Bronchial epithelial cell (primary cell): ENCODE measurements around the gene ULBP1. TPM values are rescaled to one million over a fixed set of nuclear protein-coding genes. Genes with fewer than 3 reads are reported as not detected.
A peak's percentile ranks its signal among the peaks of the same experiment; 100 is the strongest.
"Not testable (repeated sequence)": the region's sequence is repeated elsewhere in the genome, so short reads cannot be mapped to it uniquely, and the experiment has no call there.

Source experiments
- DNase-seq: peaks from one replicate; pipeline ENCODE4 v3.0.0-alpha.2; 2010; ENCODE audit warnings: low read depth
- FAIRE-seq: peaks from 2 replicates; lab custom pipeline; 2011; peaks lifted over from hg19 to GRCh38; lab: Jason Lieb, UNC
- H3K27me3 ChIP-seq: 2 replicates; pipeline ENCODE4 v1.5.1; 2011; ENCODE audit warnings: low read length; ENCODE audit not compliant: control insufficient read depth, insufficient read depth
- H3K36me3 ChIP-seq: 2 replicates; pipeline ENCODE4 v1.5.1; 2011; ENCODE audit warnings: low read length; ENCODE audit not compliant: control insufficient read depth, insufficient read depth
- H3K4me3 ChIP-seq: 2 replicates; pipeline ENCODE4 v1.5.1; 2011; ENCODE audit warnings: mild to moderate bottlenecking, low read depth, low read length, control low read depth
- total RNA-seq: library from RNA; depleted of rRNA; stranded (reverse); fragments of >200 nt; gene quantifications from 2 replicates; pipeline ENCODE4 v1.2.1, GENCODE V29; 2014
- TF ChIP-seq, protein P1 (sequence below): IDR thresholded peaks from 2 replicates; pipeline ENCODE4 v1.5.1; 2011; ENCODE audit warnings: mild to moderate bottlenecking, moderate library complexity, low read length, control low read depth, inconsistent platforms; ENCODE audit not compliant: insufficient read depth, severe bottlenecking

ULBP1 gene
- total RNA-seq, 1 donor from 2014 or later: 1.1 TPM

DNA sequence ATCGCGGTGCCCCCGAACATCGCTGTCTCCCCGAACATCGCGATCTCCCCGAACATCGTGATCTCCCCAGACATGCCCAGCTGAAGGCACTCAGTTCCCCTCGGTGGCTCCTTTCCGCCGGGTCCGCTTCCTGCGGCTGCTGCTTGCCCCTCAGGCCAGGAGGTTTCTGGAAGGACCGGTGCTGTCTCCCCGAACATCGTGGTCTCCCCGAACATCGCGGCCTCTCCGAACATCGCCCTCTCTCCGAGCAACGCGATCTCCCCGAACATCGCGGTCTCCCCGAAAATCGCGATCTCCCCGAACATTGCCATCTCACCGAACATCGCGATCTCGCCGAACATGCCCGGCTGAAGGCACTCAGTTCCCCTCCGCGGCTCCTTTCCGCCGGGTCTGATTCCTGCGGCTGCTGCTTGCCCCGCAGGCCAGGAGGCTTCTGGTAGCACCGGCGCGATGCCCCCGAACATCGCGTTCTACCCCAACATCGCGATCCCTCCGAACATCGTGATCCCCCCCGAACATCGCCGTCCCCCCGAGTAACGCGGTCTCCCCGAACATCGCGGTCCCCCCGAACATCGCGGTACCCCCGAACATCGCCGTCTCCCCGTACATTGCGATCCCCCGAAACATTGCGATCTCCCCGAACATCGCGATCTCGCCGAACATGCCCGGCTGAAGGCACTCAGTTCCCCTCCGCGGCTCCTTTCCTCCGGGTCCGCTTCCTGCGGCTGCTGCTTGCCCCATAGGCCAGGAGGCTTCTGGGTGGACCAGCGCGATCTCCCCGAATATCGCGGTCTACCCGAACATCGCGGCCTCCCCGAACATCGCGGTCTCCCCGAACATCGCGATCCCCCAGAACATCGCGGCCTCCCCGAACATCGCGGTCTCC lies 808 bp downstream of the ULBP1 start:
- peaks cover 17% of the 10 kb centered on the region for H3K27me3 ChIP-seq
- no peaks in the 10 kb centered on the region for H3K36me3 ChIP-seq
- no peak for FAIRE-seq
- TF ChIP-seq, protein P1, sequence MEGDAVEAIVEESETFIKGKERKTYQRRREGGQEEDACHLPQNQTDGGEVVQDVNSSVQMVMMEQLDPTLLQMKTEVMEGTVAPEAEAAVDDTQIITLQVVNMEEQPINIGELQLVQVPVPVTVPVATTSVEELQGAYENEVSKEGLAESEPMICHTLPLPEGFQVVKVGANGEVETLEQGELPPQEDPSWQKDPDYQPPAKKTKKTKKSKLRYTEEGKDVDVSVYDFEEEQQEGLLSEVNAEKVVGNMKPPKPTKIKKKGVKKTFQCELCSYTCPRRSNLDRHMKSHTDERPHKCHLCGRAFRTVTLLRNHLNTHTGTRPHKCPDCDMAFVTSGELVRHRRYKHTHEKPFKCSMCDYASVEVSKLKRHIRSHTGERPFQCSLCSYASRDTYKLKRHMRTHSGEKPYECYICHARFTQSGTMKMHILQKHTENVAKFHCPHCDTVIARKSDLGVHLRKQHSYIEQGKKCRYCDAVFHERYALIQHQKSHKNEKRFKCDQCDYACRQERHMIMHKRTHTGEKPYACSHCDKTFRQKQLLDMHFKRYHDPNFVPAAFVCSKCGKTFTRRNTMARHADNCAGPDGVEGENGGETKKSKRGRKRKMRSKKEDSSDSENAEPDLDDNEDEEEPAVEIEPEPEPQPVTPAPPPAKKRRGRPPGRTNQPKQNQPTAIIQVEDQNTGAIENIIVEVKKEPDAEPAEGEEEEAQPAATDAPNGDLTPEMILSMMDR: no peak
- DNase-seq: no peak
- H3K4me3 ChIP-seq: peak overlapping the region; percentile 58

DNA sequence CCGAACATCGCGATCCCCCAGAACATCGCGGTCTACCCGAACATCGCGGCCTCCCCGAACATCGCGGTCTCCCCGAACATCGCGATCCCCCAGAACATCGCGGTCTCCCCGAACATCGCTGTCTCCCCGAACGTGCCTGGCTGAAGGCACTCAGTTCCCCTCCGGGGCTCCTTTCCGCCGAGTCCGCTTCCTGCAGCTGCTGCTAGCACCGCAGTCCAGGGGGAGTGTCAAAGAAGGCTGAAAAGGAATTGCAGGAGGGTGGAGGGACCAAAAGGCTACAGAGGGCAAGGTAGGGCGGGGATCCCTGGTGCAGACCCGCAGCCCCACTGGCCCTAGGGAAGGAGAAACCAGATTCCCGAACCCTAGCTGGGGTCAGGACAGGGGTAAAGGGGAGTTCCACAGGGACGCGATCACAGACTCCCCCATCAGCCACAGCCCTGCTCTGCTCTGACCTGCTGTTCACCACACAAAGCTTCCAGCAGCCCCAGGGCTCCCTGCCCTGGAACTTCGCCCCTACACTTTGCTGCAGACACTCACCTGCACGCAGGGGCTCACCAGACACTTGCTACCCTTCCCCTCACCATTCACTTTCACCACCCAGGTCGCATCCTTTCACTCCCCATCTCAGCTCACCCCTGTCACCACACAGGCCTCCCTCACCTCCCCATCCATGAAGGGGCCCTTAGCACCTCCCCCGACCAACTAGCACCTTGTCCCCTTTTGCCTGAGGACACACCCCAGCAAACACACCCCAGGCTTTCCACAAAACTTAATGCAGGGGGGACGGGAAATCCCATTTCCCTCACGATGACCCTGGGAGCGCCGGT lies 1.7 kb downstream of the ULBP1 start:
- peaks cover 20% of the 10 kb centered on the region for H3K27me3 ChIP-seq
- FAIRE-seq: no peak
- no peaks in the 10 kb centered on the region for H3K36me3 ChIP-seq
- peak overlapping the region; percentile 58 for H3K4me3 ChIP-seq
- TF ChIP-seq, protein P1: no peak
- no peak for DNase-seq

DNA sequence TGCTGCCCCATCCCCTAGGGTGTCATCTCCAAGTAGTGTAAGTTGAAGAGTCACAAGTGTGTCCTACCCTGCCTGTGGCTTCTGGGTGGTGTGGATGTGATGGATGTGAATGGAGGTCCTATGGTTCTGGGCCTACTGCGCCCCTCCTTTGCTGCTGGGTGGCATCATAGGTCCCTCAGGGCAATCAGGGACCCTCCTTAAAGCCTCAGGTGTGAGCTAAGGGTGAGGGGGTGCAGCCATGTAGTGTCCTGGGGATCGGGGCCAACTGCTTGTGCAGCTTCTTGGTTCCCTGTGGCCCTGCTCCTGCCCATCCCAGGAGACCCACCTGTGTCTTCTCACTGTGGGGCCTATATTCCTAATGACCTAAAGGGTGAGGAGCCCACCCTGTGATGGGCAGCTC lies 2.6 kb downstream of the ULBP1 start:
- H3K4me3 ChIP-seq, DNase-seq, H3K36me3 ChIP-seq, FAIRE-seq: not testable (repeated sequence)
- peaks cover 20% of the 10 kb centered on the region for H3K27me3 ChIP-seq

DNA sequence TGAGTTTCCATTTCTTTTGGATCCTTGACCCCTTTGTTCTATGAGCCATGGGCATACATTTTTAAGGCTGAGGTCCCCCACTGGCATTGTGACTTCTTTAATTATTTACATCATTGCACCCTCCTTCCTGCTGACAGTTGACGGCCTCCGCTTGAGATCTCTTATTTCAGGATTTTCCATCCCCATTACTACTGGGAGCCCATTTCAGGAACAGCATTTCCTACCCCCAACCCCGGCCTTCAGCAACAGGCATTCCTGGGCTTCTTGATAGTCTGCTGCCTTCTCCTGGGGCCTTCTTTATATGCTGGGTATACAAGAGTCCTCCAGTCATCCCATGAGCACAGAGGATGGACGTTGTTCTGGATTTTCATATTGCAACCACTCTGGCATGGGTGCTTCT lies 3.8 kb downstream of the ULBP1 start:
- H3K27me3 ChIP-seq: peaks cover 20% of the 10 kb centered on the region
- TF ChIP-seq, protein P1: no peak
- no peak overlapping the region for H3K4me3 ChIP-seq
- no peak for FAIRE-seq
- no peak for DNase-seq
- H3K36me3 ChIP-seq: no peaks in the 10 kb centered on the region

DNA sequence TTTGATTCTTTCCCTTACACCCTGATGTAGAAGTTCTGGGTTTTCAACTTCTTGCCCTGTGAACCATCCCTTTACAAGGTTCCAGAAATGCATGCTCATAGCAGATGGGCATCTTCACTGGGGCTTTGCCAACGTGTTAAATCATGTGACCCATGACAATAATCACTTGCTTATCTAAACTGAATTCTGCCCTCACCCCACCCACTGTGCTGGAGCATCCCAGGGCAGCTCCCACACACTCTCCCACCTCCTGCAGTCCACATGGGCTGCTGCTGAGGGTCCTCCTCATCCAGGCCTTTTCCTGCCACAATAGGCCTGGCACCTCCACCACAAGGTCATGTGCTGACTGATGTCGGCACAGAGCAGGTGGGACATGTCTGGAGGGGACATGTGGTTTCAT lies 4.3 kb downstream of the ULBP1 start:
- not testable (repeated sequence) for H3K4me3 ChIP-seq, H3K36me3 ChIP-seq, FAIRE-seq, DNase-seq
- H3K27me3 ChIP-seq: peaks cover 19% of the 10 kb centered on the region

DNA sequence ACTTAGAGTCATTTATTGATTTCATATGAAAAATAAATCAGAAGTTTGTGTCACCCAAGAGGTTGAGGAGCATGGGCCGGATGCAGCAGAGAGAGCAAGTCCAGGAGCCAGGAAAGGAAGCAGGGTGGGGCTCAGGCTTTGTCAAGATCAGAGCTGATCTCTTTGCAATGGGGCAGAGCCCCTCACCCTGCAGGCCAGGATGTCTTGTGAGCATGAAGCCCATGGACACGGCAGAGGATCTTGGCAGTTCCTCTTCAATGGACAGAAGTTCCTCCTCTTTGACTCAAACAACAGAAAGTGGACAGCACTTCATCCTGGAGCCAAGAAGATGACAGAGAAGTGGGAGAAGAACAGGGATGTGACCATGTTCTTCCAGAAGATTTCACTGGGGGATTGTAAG lies 5.2 kb downstream of the ULBP1 start:
- H3K27me3 ChIP-seq: peaks cover 21% of the 10 kb centered on the region
- not testable (repeated sequence) for DNase-seq, FAIRE-seq, H3K36me3 ChIP-seq, H3K4me3 ChIP-seq

DNA sequence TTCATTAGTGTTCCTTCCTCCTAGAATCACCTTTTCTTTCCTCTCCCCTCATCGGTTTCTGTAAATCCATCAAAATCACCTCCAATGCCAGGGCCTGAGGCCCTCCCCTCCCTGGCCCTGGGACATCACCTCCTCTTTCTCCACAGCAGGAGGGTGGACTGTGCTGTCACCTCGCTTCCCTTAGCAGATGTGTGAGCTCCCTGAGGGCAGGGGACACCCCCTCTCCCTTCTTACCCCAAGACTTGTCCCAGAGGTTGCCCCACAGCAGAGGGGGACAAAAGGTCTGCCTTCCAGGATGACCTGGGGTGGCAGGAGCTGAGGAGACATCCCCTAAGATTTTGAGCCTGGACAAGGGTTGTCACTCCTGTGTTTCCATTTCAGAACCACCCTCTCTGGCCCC lies 5.9 kb downstream of the ULBP1 start:
- FAIRE-seq (no peak), DNase-seq (no peak)
- TF ChIP-seq, protein P1: no peak
- Histone ChIP-seq H3K27me3 (peaks cover 14% of the 10 kb centered on the region), H3K36me3 (no peaks in the 10 kb centered on the region), H3K4me3 (no peak overlapping the region)

DNA sequence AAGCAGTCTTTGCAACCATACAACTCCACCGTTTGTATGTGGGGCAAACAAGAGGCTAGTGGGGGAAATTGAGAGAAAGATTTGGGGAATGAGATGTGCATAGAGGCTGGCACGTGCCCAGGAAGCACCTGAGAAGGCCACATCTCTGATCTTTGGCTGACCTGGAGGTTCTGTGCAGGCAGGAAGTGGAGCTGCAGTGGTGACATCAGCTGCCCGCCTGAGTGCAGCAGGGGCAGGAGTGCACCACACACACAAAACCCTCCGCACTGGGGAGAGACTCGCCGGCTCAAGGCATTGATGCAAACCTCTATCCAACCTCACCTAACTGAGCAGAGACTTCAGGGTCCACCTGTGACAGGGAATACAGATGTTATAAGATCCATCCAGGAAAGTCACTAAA lies 10.7 kb downstream of the ULBP1 start:
- not testable (repeated sequence) for H3K36me3 ChIP-seq, H3K4me3 ChIP-seq, DNase-seq
- FAIRE-seq: peak; percentile 84
- H3K27me3 ChIP-seq: peaks cover 13% of the 10 kb centered on the region
